Activated CD8-positive, alpha-beta memory T cell treated with anti-CD3 and anti-CD28 coated beads, Interleukin-2, amount 50 U/mL, for 24 hours (primary cell): ENCODE measurements around the gene CPN2.

Source experiments
- DNase-seq: peaks from one replicate; pipeline ENCODE4 v3.0.0-alpha.2; 2020; ENCODE audit errors: extremely low read depth

CPN2 gene

DNA sequence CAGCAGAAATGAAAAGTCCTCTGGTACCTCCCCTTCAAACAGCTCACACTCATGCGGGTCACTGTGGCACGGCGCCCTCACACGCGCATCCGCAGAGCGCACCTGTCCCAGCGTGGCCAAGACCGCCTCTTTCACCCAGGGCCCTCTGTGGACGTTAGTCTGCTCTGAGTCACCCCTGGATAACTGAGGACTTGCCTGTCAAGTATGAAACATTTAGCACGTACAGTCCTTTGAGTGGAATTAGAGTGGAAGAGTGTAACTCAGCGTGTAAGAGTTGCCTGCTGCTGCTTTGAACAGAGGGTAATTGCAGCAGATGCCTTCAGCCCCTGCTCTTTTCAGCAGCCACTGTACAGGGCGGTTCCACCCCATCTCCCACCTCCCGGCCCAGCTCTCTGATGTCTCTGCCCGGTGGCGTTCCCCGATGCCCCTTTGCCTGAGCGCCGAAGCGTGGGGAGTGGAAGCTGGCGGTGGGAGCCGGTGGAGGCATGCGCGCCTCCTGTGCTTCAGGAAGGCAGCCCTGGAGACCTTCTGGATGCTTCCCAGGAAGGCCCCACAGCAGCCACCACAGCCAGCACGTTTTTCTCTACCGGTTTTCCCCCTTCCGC lies 23.0 kb downstream of the CPN2 start:
- no peak for DNase-seq

DNA sequence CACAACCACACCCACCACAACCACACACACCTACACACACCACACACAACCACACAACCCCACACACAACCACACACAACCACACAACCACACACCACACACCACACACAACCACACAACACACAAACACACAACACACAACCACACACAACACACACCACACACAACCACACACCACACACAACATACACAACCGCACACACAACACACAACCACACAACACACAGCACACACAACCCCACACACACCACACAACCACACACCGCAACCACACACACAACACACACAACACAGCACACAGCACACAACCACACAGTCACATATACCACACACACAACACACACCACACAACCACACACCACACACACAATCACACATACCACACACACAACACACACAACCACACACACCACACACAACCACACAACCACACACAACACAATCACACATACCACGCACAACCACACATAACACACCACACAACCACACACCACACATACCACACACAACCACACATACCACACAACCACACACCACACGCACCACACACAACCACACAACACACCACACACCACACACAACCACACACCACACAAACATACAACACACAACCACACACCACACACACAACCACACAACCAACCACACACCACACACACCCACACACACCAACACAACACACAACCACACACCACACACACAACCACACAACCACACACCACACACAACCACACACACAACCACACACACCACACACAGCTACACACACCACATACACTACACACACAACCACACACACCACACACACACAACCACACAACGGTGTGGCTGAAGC lies 23.7 kb downstream of the CPN2 start:
- no peak for DNase-seq

DNA sequence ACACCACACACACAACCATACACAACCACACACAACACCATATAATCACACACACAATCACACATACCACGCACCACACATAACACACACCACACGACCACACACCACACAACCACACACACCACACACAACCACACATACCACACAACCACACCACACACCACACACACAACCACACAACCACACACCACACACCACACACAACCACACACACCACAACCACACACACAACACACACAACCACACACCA lies 24.2 kb downstream of the CPN2 start:
- no peak for DNase-seq

DNA sequence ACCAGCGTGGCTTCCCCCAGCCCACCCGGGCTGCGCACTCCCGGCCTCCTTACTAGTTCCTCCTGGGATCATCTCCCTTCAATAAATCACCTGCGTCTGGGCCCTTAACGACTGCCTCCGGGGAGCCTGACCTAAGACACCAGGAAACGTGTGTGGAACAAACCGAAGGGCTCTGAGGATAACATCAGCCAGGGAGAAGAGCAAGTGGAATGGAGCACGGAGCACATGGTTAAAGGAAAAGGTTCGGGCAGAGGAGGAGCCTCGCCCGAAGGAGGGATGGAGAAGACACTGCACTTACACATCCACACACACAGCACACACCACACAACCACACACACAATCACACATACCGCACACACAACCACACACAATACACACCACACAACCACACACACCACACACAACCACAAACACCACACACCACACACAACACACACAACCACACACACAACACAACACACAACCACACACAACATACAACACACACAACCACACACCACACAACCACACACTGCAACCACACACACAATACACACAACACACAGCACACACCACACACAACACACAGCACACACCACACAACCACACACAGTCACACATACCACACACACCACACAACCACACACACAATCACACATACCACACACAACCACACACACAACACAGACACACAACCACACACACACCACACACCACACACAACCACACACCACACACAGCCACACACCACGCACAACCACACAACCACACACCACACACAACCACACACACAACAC lies 24.7 kb downstream of the CPN2 start:
- DNase-seq, result no peak

DNA sequence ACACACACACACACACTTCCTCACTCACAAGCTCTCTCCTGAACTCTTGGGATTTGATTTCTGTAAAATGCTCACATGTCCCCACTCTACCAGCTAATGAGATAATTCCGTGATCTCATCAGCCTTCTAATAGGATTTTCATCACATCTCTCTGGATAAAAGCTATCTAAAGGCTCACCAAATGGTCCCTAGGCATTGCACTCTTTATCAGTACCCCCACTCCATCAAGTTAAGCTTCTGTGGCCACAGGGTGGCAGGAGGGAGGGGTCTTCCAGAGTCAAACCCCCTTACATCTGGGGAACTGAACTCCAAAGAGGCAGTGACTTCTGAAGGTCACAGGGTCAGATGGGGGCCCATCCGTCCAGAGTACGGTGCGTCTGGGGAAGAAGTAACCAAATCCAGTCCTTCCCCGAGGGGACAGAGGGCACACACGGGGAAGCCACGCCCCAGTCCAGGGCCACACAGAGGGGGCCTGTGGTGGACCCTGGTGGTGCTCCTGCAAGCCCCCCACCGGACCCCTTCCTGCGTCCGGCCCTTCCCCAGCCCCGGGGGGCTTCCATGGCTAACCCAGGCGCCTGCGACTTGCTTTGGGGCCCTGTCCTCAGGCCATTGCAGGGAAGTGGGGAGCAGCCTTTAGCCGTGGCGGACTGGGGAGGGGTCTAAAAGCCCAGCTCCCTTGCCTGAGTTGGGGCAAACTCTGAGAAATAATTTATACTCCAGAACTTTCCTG lies 25.5 kb downstream of the CPN2 start:
- DNase-seq, result no peak

DNA sequence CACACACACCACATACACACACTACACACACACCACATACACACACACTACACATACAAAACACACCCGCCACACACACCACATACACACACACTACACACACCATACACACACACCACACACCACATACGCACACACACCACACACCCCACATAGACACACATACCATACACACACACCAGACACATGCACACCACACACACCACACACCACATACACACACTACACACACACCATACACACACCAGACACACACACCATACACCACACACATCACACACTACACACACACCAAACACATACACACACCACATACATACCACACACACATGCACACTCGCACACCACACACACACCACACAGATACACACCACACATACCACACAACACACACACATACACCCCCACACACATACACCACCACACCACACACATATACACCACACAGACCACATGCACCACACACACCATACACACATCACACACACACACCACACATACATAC lies 26.3 kb downstream of the CPN2 start:
- DNase-seq, result no peak

DNA sequence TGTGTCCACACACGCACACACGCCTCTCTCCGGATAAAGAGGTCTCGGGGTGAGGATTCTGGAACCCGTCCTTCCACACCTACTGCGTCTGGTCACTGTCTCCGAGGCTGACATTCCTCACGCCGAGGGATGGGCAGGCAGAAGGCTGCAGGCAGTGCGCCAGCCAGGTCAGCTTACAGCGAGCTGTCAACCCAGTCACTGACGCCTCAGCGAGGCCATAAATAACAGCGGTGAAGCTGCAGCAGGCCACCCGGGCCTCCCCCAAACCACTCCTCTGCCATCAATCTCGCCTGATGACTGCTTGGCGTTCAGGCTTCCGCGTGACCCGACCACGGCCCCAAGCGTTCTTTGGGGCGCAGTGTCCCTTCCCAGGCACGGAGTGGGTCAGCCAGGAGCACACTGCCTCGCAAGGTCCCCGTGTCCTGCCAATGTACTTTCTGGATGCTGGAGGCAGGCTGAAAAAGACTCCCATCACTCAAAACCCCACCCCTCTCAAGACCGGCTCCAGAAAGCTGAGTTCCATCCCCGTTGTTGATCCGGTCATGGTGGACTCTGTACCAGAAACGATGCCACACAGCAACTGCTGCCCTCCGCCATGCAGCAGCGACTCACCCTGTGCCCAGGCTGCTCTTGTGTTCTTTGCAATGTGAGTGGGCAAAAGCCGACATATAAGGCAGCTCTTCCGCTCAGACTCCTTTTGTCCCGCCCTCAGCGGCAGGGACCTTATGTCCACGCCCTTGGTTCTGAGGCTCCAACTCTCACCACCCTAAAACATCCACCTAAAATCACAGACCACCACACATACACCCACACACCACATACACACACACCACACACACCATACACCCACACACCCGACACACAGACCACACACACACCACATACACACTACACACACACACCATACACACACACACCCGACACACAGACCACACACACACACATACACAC lies 27.1 kb downstream of the CPN2 start:
- DNase-seq, result no peak

DNA sequence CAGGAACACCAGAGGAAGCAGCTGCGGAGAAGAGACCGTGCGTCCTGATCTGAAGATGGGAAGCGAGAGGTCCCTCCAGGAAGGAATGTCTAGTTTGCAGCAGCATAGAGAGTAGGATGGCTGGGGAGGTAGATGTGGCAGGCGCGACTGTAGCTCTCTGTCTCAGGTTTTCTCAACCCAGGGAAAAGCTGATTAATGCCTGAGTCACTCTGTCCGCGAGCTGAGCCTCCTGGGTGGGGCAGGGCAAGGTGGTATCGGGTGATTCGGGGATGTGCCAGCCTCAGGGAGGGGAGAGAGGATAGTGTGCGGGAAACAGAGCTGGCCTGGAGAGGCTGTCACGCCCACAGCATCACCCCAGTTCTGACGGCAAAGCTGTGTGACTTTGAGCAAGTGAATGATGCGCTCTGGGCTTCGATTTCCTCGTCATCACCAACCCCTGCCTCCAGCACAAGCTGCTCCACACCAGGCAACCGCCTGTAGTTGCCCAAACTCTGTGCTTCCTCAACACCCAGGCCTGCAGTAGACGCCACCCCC lies 28.4 kb downstream of the CPN2 start:
- DNase-seq, result no peak

DNA sequence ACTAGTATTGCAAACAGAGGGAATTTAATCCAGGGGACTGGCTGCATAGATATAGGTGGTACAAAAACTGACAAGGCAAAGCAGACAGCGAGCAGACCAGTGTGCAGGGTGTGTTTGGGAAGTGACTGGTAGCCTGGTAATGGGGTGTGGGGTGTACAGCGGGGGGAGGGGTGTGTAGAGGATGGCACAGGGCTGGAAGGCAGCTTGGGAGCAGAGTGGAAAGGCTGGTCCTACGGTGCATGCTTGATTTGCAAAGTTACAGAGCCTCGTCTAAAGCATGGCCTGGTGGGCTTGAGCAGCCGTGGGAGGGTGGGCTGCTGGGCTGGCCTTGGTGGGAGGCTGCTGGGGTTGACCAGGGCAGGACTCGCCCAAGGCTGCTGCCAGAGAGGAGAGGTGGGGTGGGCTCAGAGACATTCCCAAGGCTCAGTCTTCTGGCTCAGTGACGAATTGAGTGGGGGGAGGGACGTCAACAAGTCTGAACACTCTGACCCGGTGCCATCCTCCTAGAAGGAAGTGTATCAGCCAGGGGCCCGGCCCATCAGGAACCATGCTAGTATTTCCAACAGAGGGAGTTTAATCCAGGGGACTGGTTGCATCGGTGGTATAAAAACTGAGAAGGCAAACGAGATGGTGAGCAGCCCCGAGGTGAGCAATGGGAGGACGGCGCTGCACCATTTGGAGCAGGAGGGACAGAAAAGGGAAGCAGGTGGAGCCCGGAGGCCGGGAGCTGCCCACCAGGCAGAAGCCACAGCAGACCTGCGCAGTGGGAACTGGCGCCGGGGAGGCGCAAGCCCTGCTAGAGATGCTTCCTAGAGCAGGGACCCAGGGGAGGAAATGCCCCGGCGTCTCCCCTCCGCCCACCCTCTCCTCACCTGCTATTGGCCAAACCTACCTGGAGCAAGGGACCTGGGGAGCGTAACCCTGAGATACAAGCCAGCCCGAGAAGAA lies 29.2 kb downstream of the CPN2 start:
- DNase-seq, result no peak

DNA sequence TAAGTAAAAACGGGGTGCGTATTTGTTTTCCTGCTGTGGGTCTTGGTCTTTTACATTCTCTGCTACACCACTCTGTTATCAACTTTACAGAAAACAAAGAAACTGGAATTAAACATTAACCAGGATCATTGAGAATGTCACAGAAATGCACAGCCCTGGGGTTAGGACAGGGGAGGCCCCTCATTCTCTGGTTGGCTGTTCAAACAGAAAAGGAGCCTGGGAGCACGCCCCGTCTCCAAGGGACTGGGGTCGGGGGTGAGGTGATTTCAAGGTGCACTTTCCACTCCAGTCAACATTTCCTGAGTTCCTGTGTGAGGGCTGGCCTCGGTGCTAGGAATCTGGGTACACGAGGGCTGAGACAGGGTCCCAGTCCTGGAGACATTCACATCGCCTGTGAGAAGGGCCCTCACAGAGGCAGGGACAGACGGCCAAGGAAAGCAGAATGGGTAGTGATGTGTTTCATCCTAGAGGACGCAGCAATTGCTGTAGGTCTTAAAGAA lies 30.3 kb downstream of the CPN2 start:
- DNase-seq, result no peak

DNA sequence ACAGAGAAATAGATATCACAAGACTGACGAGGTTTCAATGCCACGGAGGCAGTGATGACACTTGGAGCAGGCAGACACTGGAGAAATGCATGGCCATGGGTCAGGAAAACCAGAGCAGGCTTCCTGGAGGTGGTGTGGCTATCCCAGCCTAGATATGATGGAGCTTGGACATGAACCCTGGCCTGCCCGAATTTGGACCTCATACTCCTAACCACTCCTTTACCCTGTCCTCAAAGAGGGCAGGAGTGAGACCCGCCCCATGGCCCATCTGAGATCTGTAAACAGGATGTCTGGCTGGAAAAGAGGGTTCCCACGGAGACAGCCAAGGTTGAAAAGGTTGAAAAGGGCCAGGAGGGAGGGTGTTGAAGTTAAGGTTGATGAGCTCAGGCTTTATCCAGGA lies 31.0 kb downstream of the CPN2 start:
- DNase-seq, result no peak

DNA sequence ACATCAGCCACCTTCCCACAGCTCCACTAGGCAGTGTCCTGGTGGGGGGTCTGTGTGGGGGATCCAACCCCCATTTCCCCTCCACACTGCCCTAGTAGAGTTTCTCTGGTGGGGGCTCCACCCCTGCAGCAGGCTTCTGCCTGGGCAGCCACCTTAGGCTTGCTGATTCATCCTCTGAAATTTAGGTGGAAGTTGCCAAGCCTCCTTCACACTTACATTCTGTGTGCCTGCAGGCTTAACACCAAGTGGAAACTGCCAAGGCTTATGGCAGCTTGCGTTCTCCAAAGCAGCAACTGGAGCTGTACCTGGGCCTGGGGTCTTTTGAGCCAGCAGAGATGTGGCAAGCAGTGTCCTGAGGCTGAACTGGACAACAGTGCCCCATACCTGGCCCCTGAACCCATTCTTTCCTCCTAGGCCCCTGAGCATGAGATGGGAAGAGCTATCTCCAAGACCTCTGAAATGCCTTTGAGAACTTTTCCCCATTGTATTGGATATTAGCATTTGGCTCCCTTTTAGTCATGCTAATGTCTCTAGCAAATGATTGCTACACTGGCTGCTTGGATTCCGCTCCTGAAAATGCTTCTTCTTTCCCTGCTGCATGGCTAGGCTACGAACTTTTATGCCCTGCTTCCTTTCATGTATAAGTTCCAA lies 32.5 kb downstream of the CPN2 start:
- no peak for DNase-seq

DNA sequence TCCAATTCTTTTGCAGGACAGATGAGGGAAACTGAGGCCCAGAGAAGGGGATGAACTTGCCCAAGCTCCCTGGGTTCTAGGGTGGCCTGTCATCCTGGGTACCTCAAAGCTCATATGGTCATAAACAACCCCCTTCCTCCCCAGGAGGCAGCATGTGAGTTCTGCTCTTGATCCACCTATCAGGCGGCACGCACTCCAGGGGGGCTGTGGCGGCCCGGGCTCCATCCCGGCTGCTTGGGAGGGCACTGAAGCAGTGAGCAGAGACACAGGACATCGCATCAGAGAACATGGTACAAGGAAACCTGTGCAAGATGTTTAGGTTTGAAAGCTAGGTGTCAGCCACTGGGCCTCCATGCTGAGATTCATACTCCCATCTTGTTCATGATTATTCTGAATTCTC lies 34.2 kb downstream of the CPN2 start:
- no peak for DNase-seq

DNA sequence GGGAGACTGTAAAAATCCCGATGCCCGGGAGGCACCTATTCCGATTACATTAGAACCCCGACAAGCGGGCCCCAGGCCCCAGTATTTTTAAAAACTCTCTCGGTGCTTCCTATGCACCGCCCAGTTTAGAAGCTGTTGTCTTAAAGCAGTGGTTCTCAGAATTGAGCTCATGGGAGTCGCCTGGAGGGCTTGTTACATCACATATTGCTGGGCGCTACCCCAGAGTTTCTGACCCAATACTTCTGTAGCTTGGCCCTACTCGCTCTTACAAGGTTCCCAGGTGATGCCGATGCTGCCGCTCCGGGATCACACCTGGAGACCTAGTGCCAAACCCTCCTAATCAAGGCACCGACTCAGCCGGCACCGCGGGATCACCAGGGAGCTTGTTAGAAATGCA lies 35.2 kb downstream of the CPN2 start:
- DNase-seq, result no peak

DNA sequence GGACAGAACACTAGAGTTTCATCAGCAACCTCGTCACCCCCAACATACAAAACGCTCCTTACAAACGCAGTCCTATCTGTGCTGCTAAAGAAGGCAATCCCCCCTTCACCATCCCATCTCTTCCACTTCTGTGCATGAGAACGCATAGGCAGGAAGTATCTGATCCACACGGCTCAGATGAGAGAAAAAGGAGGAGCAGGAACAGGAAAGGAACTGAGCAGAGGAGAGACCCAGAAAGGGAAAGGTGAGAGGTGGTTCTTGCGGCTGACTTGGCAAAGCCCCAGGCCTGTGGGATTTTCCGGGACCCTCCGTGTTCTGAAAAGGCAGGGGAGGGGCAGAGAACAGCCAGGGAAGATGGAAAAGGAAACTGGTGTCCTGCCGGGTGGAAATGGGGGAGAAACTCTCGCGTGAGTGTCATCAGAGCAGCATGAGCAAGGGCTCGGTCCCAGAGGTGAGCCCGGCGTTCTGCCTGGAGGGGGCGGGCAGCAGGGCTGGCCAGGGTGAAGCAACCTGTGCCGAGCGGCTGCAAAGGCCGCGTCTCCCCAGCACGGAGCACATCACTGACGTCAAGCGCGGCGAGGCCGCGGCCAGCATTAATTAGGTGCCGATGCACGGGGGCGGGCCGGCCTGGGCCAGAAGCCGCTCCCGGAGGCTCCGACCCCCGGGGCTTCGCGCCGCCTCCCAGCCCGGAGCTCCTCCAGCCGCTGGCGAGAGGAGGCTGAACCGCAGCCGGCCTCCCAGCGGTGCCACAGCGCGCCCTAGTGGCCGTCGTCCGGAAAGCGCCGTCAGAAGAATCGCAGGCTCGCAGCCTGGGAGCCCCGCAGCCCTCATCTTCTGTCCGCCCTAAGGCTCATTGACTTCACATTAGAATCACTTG lies 35.8 kb downstream of the CPN2 start:
- peak; percentile 51 for DNase-seq

DNA sequence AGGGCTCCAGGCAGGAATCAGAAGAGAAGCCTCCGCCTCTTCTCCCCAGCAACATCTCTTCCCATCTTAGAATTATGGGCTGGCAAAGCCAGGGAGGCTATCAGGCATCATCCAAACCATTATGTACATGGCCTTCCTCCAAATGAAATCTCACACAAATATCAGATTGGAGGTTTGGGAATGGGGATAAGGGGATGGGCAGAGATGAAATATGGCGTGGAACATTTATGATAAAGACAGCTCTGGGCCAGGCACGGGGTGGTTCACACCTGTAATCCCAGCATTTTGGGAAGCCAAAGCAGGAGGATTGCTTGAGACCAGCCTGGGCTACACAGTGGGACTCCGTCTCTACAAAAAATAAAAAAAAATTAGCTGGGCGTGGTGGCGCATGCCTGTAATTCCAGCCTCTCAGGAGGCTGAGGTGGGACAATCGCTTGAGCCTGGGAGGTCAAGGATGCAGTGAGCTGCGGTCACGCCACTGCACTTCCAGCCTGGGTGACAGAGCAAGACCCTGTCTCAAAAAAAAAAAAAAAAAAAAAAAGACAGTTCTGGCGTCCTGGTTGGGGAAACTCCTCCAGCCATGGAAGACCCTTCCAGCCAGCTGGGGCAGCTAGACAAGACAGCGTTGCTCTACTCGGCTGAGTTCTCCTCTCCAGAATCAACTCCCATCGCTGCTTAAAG lies 36.6 kb downstream of the CPN2 start:
- DNase-seq, result no peak
